ENCODE measurements around the gene HIRIP3.
"Not testable (repeated sequence)": the region's sequence is repeated elsewhere in the genome, so short reads cannot be mapped to it uniquely, and the experiment has no call there.

Gene HIRIP3

DNA sequence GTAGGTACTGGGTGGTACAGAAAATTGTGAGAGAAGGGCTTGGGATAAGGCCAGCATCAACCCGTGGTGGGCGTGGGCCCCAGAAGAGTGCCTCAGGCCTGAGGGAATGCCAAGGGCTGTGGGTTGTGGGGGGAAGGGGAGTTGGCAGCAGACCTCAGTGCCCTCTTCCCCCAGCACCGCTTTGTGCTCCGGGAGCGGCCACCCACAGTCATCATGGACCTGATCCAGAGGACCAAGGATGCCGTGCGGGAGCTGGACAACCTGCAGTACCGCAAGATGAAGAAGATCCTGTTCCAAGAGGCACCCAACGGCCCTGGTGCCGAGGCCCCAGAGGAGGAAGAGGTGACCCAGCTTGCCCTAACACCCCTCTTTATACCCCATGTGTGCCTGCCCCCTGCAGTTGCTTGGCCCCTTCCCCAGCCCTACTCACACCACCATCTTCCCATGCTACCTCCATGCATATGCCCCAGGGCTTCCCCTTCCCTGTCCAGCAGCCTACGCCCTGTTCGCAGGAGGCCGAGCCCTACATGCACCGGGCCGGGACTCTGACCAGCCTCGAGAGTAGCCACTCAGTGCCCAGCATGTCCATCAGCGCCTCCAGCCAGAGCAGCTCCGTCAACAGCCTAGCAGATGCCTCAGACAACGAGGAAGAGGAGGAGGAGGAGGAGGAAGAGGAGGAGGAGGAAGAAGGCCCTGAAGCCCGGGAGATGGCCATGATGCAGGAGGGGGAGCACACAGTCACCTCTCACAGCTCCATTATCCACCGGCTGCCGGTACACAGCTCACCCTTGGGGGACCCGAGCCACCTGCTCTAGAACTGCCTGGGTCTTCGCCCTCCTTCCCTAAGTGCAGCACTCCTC lies 12.6 kb downstream of the HIRIP3 start:
- FAIRE-seq = no peak

GRCh38 chr16:29978564-29979270 lies 16.7 kb downstream of the HIRIP3 start:
- no peak for FAIRE-seq

DNA sequence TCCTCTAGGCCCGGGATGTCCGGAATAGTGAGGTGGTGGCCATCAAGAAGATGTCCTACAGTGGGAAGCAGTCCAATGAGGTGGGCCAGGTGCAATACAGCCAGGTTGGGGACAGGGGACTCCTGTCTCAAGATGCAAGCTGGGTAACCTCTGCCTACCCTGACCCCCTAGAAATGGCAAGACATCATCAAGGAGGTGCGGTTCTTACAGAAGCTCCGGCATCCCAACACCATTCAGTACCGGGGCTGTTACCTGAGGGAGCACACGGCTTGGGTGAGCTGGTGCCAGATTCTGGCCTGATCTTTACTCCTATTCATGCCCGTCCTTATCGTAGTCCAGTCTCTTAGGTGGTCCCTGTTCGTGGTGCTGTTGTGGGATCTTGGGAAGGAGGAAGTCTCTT lies 17.3 kb downstream of the HIRIP3 start:
- FAIRE-seq = no peak

DNA sequence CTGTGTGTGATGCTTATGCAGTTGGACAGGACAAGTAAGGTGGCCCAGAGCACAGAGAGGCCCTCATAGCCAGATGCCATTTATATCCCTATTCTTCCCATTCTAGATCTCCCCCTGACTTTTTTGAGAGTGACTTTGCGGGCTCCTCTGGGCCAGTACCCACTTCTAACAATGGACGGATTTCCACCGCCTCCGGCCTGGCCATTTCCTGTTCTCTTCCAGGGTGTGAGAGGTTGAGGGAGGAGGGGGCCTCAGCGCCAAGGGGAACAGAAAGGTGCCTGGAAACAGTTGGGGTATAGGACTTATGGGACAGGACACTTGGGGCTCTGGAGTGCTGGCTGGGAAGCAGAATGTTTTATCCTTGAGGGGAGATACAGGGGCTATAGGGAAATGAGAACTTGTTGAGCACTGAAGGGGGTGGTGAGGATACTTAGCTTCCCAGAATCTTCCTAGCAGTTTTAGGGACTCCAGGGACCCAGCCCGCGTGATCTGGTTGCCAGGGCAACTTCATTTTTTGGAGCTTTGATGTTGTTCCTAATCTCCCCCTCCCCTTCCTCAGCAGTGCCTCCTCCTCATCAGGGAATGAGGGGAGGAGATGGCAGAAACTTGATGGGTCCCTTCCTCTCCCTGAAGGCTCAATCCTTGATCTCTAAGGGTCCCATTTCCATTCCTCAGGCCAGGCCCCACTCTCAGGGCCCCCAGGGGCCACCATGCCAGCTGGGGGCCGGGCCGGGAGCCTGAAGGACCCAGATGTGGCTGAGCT lies 18.2 kb downstream of the HIRIP3 start:
- no peak for FAIRE-seq

DNA sequence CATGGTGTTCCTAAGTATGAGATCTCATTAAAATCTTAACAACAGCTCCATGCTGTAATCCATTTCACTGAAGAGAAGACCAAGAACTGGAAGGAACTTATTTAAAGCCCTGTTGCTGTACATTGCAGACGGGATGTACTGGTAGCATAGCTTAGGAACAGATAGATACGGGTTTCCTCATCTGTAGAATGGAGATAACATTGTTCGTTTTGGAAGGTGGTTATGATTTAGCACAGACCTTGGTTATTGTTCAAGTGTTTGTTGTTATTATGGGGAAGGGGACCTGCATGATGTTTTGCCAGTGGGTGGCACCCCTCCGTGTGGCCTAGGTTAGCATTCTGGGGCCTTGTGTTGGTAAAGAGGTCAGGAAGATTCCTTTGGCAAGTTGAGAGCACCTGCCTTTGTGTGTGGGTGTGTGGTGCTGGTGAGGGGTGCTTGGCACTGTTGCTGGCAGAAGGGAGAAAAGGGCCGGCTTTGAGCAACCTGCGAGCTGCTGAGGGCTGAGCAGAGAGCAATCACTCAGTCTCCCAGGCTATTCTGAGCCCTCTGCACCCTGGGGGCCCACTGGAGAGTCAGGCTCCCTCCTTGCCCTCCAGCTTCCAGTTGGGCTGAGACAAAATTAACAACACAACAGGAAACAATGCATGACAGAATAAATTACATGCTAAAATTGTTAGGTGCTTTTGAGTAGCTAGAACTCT lies 19.5 kb downstream of the HIRIP3 start:
- FAIRE-seq = no peak

GRCh38 chr16:29975134-29975538 lies 20.3 kb downstream of the HIRIP3 start:
- no peak for FAIRE-seq

GRCh38 chr16:29974291-29975133 lies 20.9 kb downstream of the HIRIP3 start:
- no peak for FAIRE-seq

GRCh38 chr16:29973384-29974246 lies 21.8 kb downstream of the HIRIP3 start, which contains the start of gene TAOK2:
Gene TAOK2, plus strand, starts transcription at chr16:29973868. Its CDS starts 3,905 bp downstream, at chr16:29977773.
- peak; percentile 87 for FAIRE-seq

DNA sequence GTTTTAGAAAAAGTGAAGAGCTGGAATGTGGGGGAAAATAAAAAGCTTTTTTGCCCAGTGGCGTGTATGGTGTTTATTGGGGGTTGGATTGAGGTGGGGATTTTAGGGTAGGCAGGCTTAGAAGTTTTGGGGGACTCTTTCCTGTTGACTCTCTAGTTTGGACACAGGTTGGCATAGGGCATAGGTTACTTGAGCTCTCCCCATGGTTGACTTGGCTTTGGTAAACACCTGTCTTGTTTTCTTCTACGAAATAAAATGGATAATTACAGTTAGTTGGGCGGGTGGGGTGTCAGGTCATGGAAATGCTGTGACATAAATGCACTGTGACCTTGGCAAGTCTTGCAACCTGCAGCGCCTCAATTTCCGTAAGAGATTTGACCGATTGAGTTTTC lies 22.4 kb downstream of the HIRIP3 start:
- no peak for FAIRE-seq

GRCh38 chr16:29972500-29972899 lies 22.9 kb downstream of the HIRIP3 start:
- no peak for FAIRE-seq

- no peak for FAIRE-seq
Observed at GRCh38 chr16:29971304-29971703, 24.1 kb downstream of the HIRIP3 start.

DNA sequence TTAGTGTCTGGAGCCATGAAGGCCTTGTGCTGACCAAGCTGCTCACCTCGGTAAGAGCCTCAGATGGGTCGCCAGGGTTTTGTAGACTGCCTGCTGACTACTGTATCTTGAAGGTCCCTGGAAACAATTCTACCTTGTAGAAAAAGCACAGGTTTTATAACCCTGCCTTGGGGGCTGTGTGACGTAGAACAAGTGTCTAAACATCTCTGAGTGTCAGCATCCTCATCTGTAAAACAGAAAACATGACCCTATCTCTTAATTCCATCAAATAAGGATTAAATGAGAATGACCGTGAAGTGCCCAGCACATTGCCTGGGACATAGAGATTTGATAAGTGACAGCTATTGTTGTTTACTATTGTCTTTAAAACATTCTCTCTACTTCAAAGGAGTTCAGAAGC lies 27.2 kb downstream of the HIRIP3 start:
- FAIRE-seq = no peak

DNA sequence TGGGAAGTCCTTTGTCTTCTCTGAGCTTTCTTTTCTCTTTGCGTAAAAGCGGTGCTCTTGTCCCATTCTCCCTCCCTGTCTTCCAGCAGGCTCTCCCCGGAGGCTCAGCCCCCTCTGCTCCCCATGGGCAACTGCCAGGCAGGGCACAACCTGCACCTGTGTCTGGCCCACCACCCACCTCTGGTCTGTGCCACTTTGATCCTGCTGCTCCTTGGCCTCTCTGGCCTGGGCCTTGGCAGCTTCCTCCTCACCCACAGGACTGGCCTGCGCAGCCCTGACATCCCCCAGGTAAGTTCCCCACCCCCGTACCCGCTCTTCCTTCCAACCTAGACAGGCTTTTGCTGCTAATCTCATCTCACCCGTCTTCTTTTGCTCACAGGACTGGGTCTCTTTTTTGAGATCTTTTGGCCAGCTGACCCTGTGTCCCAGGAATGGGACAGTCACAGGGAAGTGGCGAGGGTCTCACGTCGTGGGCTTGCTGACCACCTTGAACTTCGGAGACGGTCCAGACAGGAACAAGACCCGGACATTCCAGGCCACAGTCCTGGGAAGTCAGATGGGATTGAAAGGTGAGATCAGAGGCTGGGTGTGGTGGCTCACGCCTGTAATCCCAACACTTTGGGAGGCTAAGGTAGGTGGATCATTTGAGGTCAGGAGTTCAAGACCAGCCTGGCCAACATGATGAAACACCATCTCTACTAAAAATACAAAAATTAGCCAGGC lies 32.2 kb downstream of the HIRIP3 start:
- no peak for FAIRE-seq

- FAIRE-seq = no peak
Observed at GRCh38 chr16:29962344-29962994, 32.9 kb downstream of the HIRIP3 start.

DNA sequence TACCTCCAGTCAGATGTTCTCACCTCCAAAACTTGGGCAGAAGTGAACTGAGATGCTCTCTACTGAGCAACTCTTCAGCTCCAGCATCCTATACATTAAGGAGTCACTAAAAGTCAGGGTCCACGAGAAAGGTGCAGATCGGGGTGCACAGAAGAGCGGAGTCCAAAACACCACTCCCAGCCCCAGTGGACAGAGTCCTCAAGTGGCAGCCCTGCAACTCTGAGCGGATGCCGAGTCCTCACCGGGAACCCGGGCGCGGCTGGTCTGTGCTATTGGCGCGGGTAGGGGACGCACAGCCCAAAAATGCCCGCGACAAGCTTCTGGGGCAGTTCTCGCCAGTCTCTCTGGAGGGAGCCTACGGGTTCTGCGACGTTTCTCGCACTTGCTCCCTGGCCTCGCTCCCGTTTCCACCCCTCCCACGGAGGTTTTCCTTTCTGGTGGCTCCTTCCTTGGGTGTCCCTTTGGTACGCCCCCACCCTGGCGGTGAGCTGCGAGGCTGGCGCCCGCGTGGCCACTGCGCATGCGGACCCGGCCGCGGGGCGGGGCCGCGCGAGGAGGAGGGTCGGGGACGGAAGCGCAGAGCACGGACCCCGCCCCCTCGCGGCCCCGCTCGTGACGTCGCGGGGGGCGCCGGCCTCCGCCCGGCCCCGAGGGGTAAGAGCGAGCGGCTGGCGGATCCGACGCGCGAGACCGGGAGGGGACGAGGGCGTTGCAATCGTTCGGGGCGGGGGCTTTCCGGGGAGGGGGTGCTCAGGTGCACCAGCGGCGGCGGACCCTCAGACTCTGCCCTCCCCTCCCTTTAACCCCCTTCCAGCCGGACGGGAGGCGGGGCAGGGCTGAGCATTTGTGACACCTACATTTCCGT lies 33.7 kb downstream of the HIRIP3 start, which contains the start of gene TMEM219:
Gene TMEM219, plus strand, starts transcription at position 601 of the 865 bp plus-strand sequence. CDS start 1,065 bp downstream, outside the sequence.
- FAIRE-seq = no peak

GRCh38 chr16:29961127-29961478 lies 34.3 kb downstream of the HIRIP3 start:
- no peak for FAIRE-seq

- not testable (repeated sequence) for FAIRE-seq
Observed at GRCh38 chr16:29959821-29960220, 35.6 kb downstream of the HIRIP3 start.

- no peak for FAIRE-seq
Observed at GRCh38 chr16:29959293-29959692, 36.1 kb downstream of the HIRIP3 start.

Measured in G401.6 (cell line).